Gastroesophageal sphincter (tissue), 4 donors: Measurements from ENCODE around the gene NR4A1. TPM values are rescaled to one million over a fixed set of nuclear protein-coding genes. Genes with fewer than 3 reads are reported as not detected.
A peak's percentile ranks its signal among the peaks of the same experiment; 100 is the strongest.

ENCODE experiments used
- ATAC-seq: fragments of 150-250 bp; one replicate; pipeline ENCODE4 v1.9.1; 2016; ENCODE audit warnings: mild to moderate bottlenecking, moderate library complexity
- H3K27ac ChIP-seq, 4 donors: fragments of 200-600 bp; sonication (generic) in 3 of 4; 1 replicate in 3 of 4; 2 replicates in 1 of 4; pipeline ENCODE4 v1.5.1; 2016 to 2019
- H3K27me3 ChIP-seq: fragments of 200-600 bp; sonication (generic); one replicate; pipeline ENCODE4 v1.5.1; 2019
- H3K36me3 ChIP-seq, 2 donors: fragments of 200-600 bp; sonication (generic); one replicate each; pipeline ENCODE4 v1.5.1; 2019; ENCODE audit warnings: control low read depth in 1 of 2
- H3K4me1 ChIP-seq, 3 donors: fragments of 200-600 bp; sonication (generic); 1 replicate in 2 of 3; 2 replicates in 1 of 3; pipeline ENCODE4 v1.5.1; 2016 to 2019; ENCODE audit warnings: control low read depth in 2 of 3
- H3K4me3 ChIP-seq, 2 donors: fragments of 200-600 bp; sonication (generic); one replicate each; pipeline ENCODE4 v1.5.1; 2019; ENCODE audit warnings: mild to moderate bottlenecking in 1 of 2, moderate library complexity in 1 of 2
- H3K9me3 ChIP-seq, 3 donors: fragments of 200-600 bp; sonication (generic); one replicate each; pipeline ENCODE4 v1.5.1; 2017 to 2019; ENCODE audit warnings: control low read depth in 2 of 3
- EP300 ChIP-seq: sonication (generic); formaldehyde crosslinking; IDR thresholded peaks from one replicate; pipeline ENCODE4 v1.6.1; 2017; ENCODE audit warnings: antibody characterized with exemption, mild to moderate bottlenecking
- POLR2A ChIP-seq, 2 donors: fragments of 450-650 bp; IDR thresholded peaks; one replicate each; pipeline ENCODE4 v1.6.1; 2017; ENCODE audit warnings: antibody characterized with exemption in 2 of 2, mild to moderate bottlenecking in 2 of 2, moderate library complexity in 1 of 2
- POLR2AphosphoS5 ChIP-seq: sonication (generic); formaldehyde crosslinking; IDR thresholded peaks from one replicate; pipeline ENCODE4 v1.6.1; 2017; ENCODE audit warnings: antibody characterized with exemption
- WGBS, 2 donors: methylation state at CpG; one replicate each; pipeline ENCODE4 v1.1.5; 2018; ENCODE audit warnings: low coverage in 1 of 2; 5-methylcytosine and 5-hydroxymethylcytosine counted together
- total RNA-seq, 4 donors: library from RNA; depleted of rRNA; stranded (reverse); fragments of >200 nt; gene quantifications; one replicate each; pipeline ENCODE4 v1.1.0, GENCODE V29; 2016
- TF ChIP-seq, protein P1 (sequence below), 4 experiments: fragments of 200-600 bp in 2 of 4; fragments of 450-650 bp in 2 of 4; sonication (generic) in 1 of 4; IDR thresholded peaks; one replicate each; pipeline ENCODE4 v1.5.1; 2017 to 2019; ENCODE audit warnings: antibody characterized with exemption in 4 of 4, mild to moderate bottlenecking in 2 of 4, moderate library complexity in 2 of 4

Gene NR4A1
- total RNA-seq, 4 donors from 2014 or later, result 29.9 to 67.2 (median 35.2) TPM

DNA sequence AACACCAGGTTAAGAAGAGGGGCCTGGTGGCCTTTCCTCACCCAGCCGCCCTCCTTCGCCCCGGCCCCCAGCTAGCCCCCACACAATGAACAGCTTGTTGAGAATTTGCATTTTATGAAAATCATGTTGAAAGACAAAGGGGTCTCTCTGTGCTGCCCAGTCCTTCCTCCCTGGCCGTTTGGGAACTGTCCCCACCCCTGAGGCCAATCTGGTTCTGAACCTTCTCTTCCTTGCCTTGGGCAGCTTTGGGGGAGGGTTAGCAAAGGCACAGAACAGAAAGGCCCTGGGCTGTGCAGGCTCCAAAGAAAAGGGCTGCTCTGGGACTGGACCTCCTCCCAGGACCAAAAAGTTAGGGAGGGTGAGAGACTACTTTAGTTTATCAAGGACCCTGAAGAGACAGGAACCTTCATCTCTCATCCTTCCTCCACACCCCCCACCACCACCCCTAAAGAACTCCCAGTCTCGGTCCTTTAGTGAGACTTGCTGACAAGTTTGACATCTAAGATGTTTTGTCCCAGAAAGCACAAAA, 43.2 kb upstream of the NR4A1 start:
- Histone ChIP-seq H3K4me3 (peak overlapping the region; percentile 35 to 85), H3K27ac (peak overlapping the region; percentile 5 to 89 (median 88))
- no peak for ATAC-seq

GRCh38 chr12:52009081-52009751, 42.0 kb upstream of the NR4A1 start:
- WGBS, 2 donors, result 80% methylated on average over 2 of the region's 10 CpGs; no CpG with 5 or more reads in 1 of the 2 donors
- no peak for ATAC-seq
- H3K4me1 ChIP-seq, result peaks cover 0 to 78% (median 15%) of the 10 kb centered on the region in 3 donors

More for the DNA sequence above, 43.2 kb upstream of the NR4A1 start:
- no peak for TF ChIP-seq POLR2AphosphoS5
- TF ChIP-seq, protein P1, sequence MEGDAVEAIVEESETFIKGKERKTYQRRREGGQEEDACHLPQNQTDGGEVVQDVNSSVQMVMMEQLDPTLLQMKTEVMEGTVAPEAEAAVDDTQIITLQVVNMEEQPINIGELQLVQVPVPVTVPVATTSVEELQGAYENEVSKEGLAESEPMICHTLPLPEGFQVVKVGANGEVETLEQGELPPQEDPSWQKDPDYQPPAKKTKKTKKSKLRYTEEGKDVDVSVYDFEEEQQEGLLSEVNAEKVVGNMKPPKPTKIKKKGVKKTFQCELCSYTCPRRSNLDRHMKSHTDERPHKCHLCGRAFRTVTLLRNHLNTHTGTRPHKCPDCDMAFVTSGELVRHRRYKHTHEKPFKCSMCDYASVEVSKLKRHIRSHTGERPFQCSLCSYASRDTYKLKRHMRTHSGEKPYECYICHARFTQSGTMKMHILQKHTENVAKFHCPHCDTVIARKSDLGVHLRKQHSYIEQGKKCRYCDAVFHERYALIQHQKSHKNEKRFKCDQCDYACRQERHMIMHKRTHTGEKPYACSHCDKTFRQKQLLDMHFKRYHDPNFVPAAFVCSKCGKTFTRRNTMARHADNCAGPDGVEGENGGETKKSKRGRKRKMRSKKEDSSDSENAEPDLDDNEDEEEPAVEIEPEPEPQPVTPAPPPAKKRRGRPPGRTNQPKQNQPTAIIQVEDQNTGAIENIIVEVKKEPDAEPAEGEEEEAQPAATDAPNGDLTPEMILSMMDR (IDR thresholded peaks at IDR 0.05), result no peak
- TF ChIP-seq POLR2A (IDR thresholded peaks at IDR 0.05), result no peak
- no peak for TF ChIP-seq EP300
- WGBS, 2 donors, result 57% methylated on average over 1 of the region's 5 CpGs; no CpG with 5 or more reads in 1 of the 2 donors
- peaks cover 0 to 83% (median 15%) of the 10 kb centered on the region in 3 donors for H3K4me1 ChIP-seq
- H3K9me3 ChIP-seq, result no peaks in the 10 kb centered on the region
- peaks cover 0 to 25% of the 10 kb centered on the region in 2 donors for H3K36me3 ChIP-seq
- H3K27me3 ChIP-seq, result peaks cover 31% of the 10 kb centered on the region

DNA sequence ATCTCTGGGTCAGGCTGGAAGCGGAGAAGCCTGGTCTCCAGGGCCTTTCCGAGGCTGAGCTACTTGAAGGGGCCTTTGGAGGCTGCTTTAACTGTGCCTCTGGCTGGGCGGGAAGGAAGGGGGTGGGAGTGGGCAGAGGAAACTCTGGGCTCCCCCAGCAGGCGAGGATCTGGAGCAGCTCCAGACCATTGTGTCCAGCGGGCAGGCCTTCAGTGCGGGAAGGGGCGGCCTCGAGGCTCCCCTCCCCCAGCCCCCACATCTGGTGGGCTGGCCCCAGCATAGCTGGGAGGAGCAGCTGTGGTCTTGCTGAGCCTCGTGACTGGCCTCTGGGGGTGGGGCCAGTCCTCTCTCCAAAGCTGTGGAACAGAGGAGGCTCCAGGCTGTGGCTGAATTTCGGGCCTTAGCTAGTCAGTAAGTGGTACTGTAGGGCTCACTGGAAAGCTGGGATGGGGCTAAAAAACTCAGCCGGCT, 41.1 kb upstream of the NR4A1 start:
- H3K9me3 ChIP-seq, result no peaks in the 10 kb centered on the region
- no CpG with 5 or more reads among the region's 11 CpGs for WGBS, 2 donors
- H3K27me3 ChIP-seq, result peaks cover 24% of the 10 kb centered on the region
- peaks cover 0 to 42% of the 10 kb centered on the region in 2 donors for H3K36me3 ChIP-seq
- peaks cover 0 to 73% (median 15%) of the 10 kb centered on the region in 3 donors for H3K4me1 ChIP-seq
- H3K27ac ChIP-seq, result peak overlapping the region; percentile 16 to 89 (median 88)
- peak overlapping the region in 1 of 2 donors; percentile 85 for H3K4me3 ChIP-seq
- peak in 1 of 2 donors; percentile 18 for TF ChIP-seq POLR2A (IDR thresholded peaks at IDR 0.05)
- TF ChIP-seq, protein P1 (IDR thresholded peaks at IDR 0.05), result no peak
- no peak for TF ChIP-seq EP300
- peak; percentile 62 for TF ChIP-seq POLR2AphosphoS5
- ATAC-seq, result peak; percentile 74

More at GRCh38 chr12:52009081-52009751, 42.0 kb upstream of the NR4A1 start:
- Histone ChIP-seq H3K9me3 (no peaks in the 10 kb centered on the region), H3K36me3 (peaks cover 0 to 35% of the 10 kb centered on the region in 2 donors), H3K27ac (peak overlapping the region; percentile 20 to 89 (median 88)), H3K27me3 (peaks cover 31% of the 10 kb centered on the region), H3K4me3 (peak overlapping the region in 1 of 2 donors; percentile 85)
- no peak for TF ChIP-seq EP300
- no peak for TF ChIP-seq POLR2AphosphoS5
- no peak for TF ChIP-seq POLR2A (IDR thresholded peaks at IDR 0.05)
- TF ChIP-seq, protein P1 (IDR thresholded peaks at IDR 0.05), result no peak

DNA sequence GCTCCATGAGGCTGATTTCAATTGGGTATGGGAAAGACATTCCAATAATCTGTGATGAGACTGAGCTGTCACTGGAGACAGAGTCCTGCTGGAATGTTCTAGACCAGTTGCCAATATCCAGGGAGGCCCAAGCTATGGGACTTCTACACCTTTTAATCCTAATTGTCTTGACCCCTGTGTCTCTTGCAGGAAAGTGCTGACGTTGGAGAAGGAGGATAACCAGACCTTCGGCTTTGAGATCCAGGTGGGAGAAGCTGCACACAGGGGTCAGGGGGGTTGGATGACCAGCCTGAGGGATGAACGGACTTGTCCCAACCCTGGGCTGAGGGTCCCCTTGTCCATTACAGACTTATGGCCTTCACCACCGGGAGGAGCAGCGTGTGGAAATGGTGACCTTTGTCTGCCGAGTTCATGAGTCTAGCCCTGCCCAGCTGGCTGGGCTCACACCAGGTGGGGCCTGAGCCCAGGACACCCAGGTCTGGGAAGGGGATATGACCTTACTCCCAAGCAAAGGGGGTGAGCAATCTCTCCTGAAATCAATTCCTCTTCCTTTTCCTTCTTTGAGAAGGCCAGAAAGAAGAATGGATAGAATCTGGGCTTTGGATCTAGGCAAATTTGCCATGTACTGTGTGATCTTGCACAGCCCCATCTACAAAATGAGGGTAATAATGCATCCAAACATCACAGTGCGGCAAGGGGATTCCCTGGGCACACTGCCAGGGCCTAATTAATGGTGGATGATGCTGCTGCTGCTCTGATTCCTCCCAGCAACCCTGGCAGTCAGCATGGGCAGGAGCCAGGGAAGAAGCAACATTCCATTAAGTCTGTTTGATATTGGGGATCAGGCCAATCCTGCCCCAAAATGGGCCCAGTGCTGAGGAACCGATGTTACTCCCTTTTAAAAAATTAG, 40.3 kb upstream of the NR4A1 start:
- peaks cover 18% of the 10 kb centered on the region for H3K27me3 ChIP-seq
- H3K4me3 ChIP-seq, result peak overlapping the region in 1 of 2 donors; percentile 85
- peaks cover 0 to 69% (median 15%) of the 10 kb centered on the region in 3 donors for H3K4me1 ChIP-seq
- TF ChIP-seq EP300 (no peak), POLR2A (IDR thresholded peaks at IDR 0.05) (no peak), POLR2AphosphoS5 (no peak)
- TF ChIP-seq, protein P1 (IDR thresholded peaks at IDR 0.05), result no peak
- WGBS, 2 donors, result 21 to 53% methylated on average over 3 to 5 of the region's 8 CpGs
- no peaks in the 10 kb centered on the region for H3K9me3 ChIP-seq
- peak; percentile 10 for ATAC-seq
- peak overlapping the region in 3 of 4 donors; percentile 87 to 89 (median 89) for H3K27ac ChIP-seq
- H3K36me3 ChIP-seq, result peaks cover 0 to 48% of the 10 kb centered on the region in 2 donors
